Measurements from ENCODE around the gene KRTAP10-6.

DNA sequence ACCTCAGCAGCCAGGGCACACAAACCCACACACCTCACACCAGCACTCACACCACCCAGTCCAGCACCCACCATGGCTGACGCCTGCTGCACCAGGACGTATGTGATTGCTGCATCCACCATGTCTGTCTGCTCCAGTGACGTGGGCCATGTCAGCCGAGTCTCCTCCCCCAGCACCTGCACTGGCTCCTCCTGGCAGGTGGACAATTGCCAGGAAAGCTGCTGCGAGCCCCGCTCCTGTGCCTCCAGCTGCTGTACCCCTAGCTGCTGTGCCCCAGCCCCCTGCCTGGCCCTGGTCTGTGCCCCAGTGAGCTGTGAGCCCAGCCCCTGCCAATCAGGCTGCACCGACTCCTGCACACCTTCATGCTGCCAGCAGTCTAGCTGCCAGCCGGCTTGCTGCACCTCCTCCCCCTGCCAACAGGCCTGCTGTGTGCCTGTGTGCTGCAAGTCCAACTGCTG, 19.8 kb upstream of the KRTAP10-6 start, which contains the start of gene KRTAP10-8:
- TF ChIP-seq, protein P1, sequence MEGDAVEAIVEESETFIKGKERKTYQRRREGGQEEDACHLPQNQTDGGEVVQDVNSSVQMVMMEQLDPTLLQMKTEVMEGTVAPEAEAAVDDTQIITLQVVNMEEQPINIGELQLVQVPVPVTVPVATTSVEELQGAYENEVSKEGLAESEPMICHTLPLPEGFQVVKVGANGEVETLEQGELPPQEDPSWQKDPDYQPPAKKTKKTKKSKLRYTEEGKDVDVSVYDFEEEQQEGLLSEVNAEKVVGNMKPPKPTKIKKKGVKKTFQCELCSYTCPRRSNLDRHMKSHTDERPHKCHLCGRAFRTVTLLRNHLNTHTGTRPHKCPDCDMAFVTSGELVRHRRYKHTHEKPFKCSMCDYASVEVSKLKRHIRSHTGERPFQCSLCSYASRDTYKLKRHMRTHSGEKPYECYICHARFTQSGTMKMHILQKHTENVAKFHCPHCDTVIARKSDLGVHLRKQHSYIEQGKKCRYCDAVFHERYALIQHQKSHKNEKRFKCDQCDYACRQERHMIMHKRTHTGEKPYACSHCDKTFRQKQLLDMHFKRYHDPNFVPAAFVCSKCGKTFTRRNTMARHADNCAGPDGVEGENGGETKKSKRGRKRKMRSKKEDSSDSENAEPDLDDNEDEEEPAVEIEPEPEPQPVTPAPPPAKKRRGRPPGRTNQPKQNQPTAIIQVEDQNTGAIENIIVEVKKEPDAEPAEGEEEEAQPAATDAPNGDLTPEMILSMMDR (IDR thresholded peaks at IDR 0.05) = no peak
- no peak for TF ChIP-seq POLR2A (IDR thresholded peaks at IDR 0.05)

Data from testis (tissue), 2 donors.